Ovary (tissue), 9 donors: ENCODE data around the gene PIBF1. TPM values are rescaled to one million over a fixed set of nuclear protein-coding genes. Genes with fewer than 3 reads are reported as not detected.
"Not testable (repeated sequence)": the region's sequence is repeated elsewhere in the genome, so short reads cannot be mapped to it uniquely, and the experiment has no call there.

Experiments used
- DNase-seq, 5 donors: peaks; one replicate each; pipeline ENCODE4 v3.0.0-alpha.2; 2019 to 2020
- H3K27ac ChIP-seq, 2 donors: fragments of 200-600 bp; one replicate each; pipeline versions ENCODE4 v1.5.1 to v1.8.0; 2019 to 2022
- H3K27me3 ChIP-seq: fragments of 200-600 bp; one replicate; pipeline ENCODE4 v1.8.0; 2022
- H3K36me3 ChIP-seq: fragments of 200-600 bp; sonication (generic); one replicate; pipeline ENCODE4 v1.5.1; 2019
- H3K4me1 ChIP-seq: one replicate; pipeline ENCODE4 v1.8.1; 2013; ENCODE audit warnings: mild to moderate bottlenecking, moderate library complexity; ENCODE audit not compliant: insufficient read depth
- H3K4me3 ChIP-seq: fragments of 200-600 bp; sonication (generic); one replicate; pipeline ENCODE4 v1.5.1; 2017
- H3K9me3 ChIP-seq, 2 donors: fragments of 200-600 bp in 1 of 2; sonication (generic) in 1 of 2; one replicate each; pipeline versions ENCODE4 v1.5.1 to v1.8.1; 2013 to 2019; ENCODE audit warnings: mild to moderate bottlenecking in 1 of 2, moderate library complexity in 1 of 2
- EP300 ChIP-seq: sonication (generic); formaldehyde crosslinking; IDR thresholded peaks from one replicate; pipeline ENCODE4 v1.6.1; 2017; ENCODE audit warnings: antibody characterized with exemption
- POLR2A ChIP-seq: fragments of 450-650 bp; IDR thresholded peaks from one replicate; pipeline ENCODE4 v1.6.1; 2017; ENCODE audit warnings: antibody characterized with exemption, mild to moderate bottlenecking, moderate library complexity
- WGBS, 3 donors: extraction: QIAGEN DNeasy Blood & Tissue Kit in 1 of 3; methylation state at CpG; one replicate each; pipeline versions ENCODE4 v1.1.5 to v1.1.7; 2013 to 2017; 5-methylcytosine and 5-hydroxymethylcytosine counted together
- intact Hi-C, 4 donors: fragments of 100-400 bp; cut with DNase I; formaldehyde crosslinking; loops; one replicate each; pipeline versions ENCODE4 v1.11.0 to v1.15.1; 2022 to 2023
- polyA plus RNA-seq, 2 donors: library from polyadenylated mRNA; stranded (reverse); fragments of 200-250 nt in 1 of 2; fragments of 350-450 nt in 1 of 2; fragmentation: Illumina TruSeq in 1 of 2; extraction: RNeasy Lipid Tissue Mini Kit (QIAGEN cat#74804) in 1 of 2; gene quantifications; one replicate each; pipeline ENCODE4 v1.2.3, GENCODE V29; 2013 to 2014
- total RNA-seq, 7 donors: library from RNA; depleted of rRNA in 2 of 7; stranded (reverse); fragments of >200 nt in 2 of 7; fragmentation: NEBNext Ultra II Directional in 3 of 7; extraction: Animal tissue kit (Norgen Biotek cat#: 25700) in 3 of 7; gene quantifications; one replicate each; pipeline versions ENCODE4 v1.1.0 to v1.2.4, GENCODE V29; 2016 to 2023
- TF ChIP-seq, protein P1 (sequence below), 3 donors: fragments of 450-650 bp in 2 of 3; fragments of 200-600 bp in 1 of 3; IDR thresholded peaks; one replicate each; pipeline versions ENCODE4 v1.5.1 to v1.8.0; 2016 to 2022; ENCODE audit warnings: antibody characterized with exemption in 3 of 3, mild to moderate bottlenecking in 1 of 3
- donor health status: DM: no; HTN: no; CAD: no; lungs with moderate emphysema.
- donor health status: DM: no; HTN: no; CAD: no.
- donor health status: Bipolar disorder and iron deficiency.
- donor health status: DM: yes; HTN: yes; CAD: no.
- donor health status: DM: no; HTN: no; CAD: no.
- donor health status: DM: yes; HTN: yes; CAD: no.

PIBF1 gene
- total and polyA plus RNA-seq, 9 donors: 9.8 to 45.7 (median 22.0) TPM

DNA sequence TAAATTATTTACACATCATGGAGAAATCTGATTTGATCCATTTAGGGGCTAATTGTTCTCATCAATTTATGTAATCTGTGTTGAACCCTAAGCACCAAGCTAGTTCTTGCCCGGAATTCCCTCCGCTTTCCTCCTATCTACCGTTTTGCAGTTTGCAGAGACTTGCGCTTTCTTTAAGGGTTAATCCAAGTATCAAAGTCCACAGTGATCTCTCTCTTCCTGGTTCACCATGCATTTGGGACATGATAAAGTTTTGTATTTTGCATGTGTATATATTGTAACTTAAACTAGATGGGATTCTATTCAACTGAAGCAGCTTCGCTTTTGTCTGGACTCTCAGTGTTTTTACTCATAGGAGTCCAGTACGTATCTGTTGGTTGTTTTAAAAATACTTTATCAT, 263.1 kb downstream of the PIBF1 start:
- no peak overlapping the region for H3K4me3 ChIP-seq
- no peaks in the 10 kb centered on the region for H3K27me3 ChIP-seq
- H3K9me3 ChIP-seq: no peaks in the 10 kb centered on the region
- H3K4me1 ChIP-seq: no peaks in the 10 kb centered on the region
- intact Hi-C loops: no loop called here
- no peak overlapping the region for H3K27ac ChIP-seq
- DNase-seq: no peak
- WGBS, 3 donors: 92 to 95% (median 94%) methylated on average over 6 of the region's 6 CpGs
- H3K36me3 ChIP-seq: no peaks in the 10 kb centered on the region
- TF ChIP-seq EP300 (no peak), POLR2A (no peak)
- TF ChIP-seq, protein P1, sequence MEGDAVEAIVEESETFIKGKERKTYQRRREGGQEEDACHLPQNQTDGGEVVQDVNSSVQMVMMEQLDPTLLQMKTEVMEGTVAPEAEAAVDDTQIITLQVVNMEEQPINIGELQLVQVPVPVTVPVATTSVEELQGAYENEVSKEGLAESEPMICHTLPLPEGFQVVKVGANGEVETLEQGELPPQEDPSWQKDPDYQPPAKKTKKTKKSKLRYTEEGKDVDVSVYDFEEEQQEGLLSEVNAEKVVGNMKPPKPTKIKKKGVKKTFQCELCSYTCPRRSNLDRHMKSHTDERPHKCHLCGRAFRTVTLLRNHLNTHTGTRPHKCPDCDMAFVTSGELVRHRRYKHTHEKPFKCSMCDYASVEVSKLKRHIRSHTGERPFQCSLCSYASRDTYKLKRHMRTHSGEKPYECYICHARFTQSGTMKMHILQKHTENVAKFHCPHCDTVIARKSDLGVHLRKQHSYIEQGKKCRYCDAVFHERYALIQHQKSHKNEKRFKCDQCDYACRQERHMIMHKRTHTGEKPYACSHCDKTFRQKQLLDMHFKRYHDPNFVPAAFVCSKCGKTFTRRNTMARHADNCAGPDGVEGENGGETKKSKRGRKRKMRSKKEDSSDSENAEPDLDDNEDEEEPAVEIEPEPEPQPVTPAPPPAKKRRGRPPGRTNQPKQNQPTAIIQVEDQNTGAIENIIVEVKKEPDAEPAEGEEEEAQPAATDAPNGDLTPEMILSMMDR (IDR thresholded peaks at IDR 0.05): no peak

DNA sequence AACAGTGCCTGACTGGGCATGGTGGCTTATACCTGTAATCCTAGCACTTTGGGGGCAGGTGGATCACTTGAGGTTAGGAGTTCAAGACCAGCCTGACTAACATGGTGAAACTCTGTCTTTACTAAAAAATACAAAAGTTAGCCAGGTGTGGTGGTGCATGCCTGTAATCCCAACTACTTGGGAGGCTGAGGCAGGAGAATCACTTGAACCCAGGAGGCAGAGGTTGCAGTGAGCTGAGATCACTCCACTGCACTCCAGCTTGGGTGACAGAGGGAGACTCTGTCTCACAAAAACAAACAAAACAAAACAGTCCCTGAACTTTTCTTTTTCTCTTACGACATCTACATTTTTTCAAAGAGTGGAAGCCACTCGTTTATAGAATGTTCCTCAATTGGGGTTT, 266.7 kb downstream of the PIBF1 start:
- H3K36me3 ChIP-seq, H3K27ac ChIP-seq, H3K9me3 ChIP-seq, H3K4me1 ChIP-seq, DNase-seq, H3K4me3 ChIP-seq, H3K27me3 ChIP-seq, intact Hi-C loops: not testable (repeated sequence)
- WGBS, 3 donors: 72 to 77% (median 76%) methylated on average over 2 of the region's 2 CpGs

DNA sequence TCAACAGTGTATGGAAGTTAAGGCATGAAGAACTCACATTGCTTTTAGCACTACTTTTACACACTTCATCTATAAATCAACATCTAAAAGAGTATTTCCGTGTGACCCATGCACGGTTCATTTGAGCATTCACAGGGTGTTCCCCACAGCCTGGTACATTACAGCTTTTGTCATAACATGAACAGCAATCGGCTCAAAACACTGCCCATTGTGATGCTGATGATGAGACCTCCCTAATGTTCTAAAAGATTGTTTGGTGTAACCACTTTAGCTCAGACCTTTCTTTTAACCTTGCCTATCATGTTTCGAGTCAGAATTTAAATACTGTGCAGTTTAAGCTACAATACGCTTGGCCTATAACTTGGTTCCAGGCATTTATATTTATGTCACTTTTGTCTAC, 272.8 kb downstream of the PIBF1 start:
- H3K4me3 ChIP-seq: no peak overlapping the region
- intact Hi-C loops: no loop called here
- H3K9me3 ChIP-seq: no peaks in the 10 kb centered on the region
- no peaks in the 10 kb centered on the region for H3K4me1 ChIP-seq
- TF ChIP-seq EP300 (no peak), POLR2A (no peak)
- TF ChIP-seq, protein P1 (IDR thresholded peaks at IDR 0.05): no peak
- no peak overlapping the region for H3K27ac ChIP-seq
- no peaks in the 10 kb centered on the region for H3K36me3 ChIP-seq
- WGBS, 3 donors: 69 to 73% (median 71%) methylated on average over 5 of the region's 5 CpGs
- DNase-seq: no peak
- H3K27me3 ChIP-seq: no peaks in the 10 kb centered on the region

GRCh38 chr13:73055813-73056564, 274.1 kb downstream of the PIBF1 start:
- DNase-seq: no peak
- WGBS, 3 donors: 18 to 38% (median 25%) methylated on average over 8 of the region's 8 CpGs
- H3K27me3 ChIP-seq: no peaks in the 10 kb centered on the region
- H3K4me1 ChIP-seq: no peaks in the 10 kb centered on the region
- no peaks in the 10 kb centered on the region for H3K36me3 ChIP-seq
- no peaks in the 10 kb centered on the region for H3K9me3 ChIP-seq
- H3K4me3 ChIP-seq: no peak overlapping the region
- intact Hi-C loops: no loop called here
- TF ChIP-seq POLR2A (no peak), EP300 (no peak)
- TF ChIP-seq, protein P1 (IDR thresholded peaks at IDR 0.05): no peak
- H3K27ac ChIP-seq: no peak overlapping the region

- Histone ChIP-seq H3K27me3 (no peaks in the 10 kb centered on the region), H3K4me1 (no peaks in the 10 kb centered on the region), H3K9me3 (no peaks in the 10 kb centered on the region), H3K4me3 (no peak overlapping the region), H3K27ac (no peak overlapping the region), H3K36me3 (no peaks in the 10 kb centered on the region)
- intact Hi-C loops: no loop called here
- no peak for DNase-seq
- TF ChIP-seq, protein P1 (IDR thresholded peaks at IDR 0.05): no peak
- TF ChIP-seq EP300 (no peak), POLR2A (no peak)
- 82 to 90% (median 85%) methylated on average over 4 of the region's 4 CpGs for WGBS, 3 donors
Measured at GRCh38 chr13:73056565-73056962, 274.6 kb downstream of the PIBF1 start.
